ENCODE results near the gene HIVEP3. TPM values are rescaled to one million over a fixed set of nuclear protein-coding genes. Genes with fewer than 3 reads are reported as not detected.

Gene HIVEP3
- total RNA-seq, 1 experiment from 2014 or later, result 0.55 TPM

GRCh38 chr1:41917835-41918449 is 780 bp downstream of the HIVEP3 start:
- Mint-ChIP-seq H3K9me3 (no peaks in the 10 kb centered on the region), H3K27me3 (ENCODE audit: low read depth) (peaks cover 52% of the 10 kb centered on the region), H3K36me3 (no peaks in the 10 kb centered on the region), H3K4me1 (peaks cover 41% of the 10 kb centered on the region), H3K4me3 (peak overlapping the region; percentile 70), H3K27ac (no peak overlapping the region)
- 0 out of 2 replicates have a peak, but pooled peaks have one; percentile 26 for TF ChIP-seq ZNF423 (CRISPR knock-in tag; IDR thresholded peaks at IDR 0.05)
- no peak for TF ChIP-seq ZNF263 (CRISPR knock-in tag; IDR thresholded peaks at IDR 0.05; ENCODE audit: low read depth)
- TF ChIP-seq E2F5 (CRISPR knock-in tag; IDR thresholded peaks at IDR 0.05), result peak; percentile 37; the same call in 1 of the 2 replicates
- peak; percentile 29; the same call in 1 of the 2 replicates for TF ChIP-seq FOXP1 (CRISPR knock-in tag; IDR thresholded peaks at IDR 0.05; ENCODE audit: borderline replicate concordance)
- TF ChIP-seq TP53 (CRISPR knock-in tag; IDR thresholded peaks at IDR 0.05), result no peak
- TF ChIP-seq FOXP4 (CRISPR knock-in tag; IDR thresholded peaks at IDR 0.05), result 0 out of 2 replicates have a peak, but pooled peaks have one; percentile 29
- DNase-seq (ENCODE audit: low spot score), result peak; percentile 65
- ATAC-seq, result peak; percentile 74
- CTCF ChIA-PET, result interaction anchor here (1.3 to 2.3 kb wide), 2 partner anchors 106 to 256 kb away, joined by 4 to 6 read pairs; no protein-coding TSS in a partner anchor
- POLR2A ChIA-PET, result no interaction called here

GRCh38 chr1:41917076-41917475 is 1.6 kb downstream of the HIVEP3 start:
- H3K27me3 Mint-ChIP-seq (ENCODE audit: low read depth), result peaks cover 52% of the 10 kb centered on the region
- TF ChIP-seq, protein P1, sequence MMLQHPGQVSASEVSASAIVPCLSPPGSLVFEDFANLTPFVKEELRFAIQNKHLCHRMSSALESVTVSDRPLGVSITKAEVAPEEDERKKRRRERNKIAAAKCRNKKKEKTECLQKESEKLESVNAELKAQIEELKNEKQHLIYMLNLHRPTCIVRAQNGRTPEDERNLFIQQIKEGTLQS (CRISPR knock-in tag; conservative IDR thresholded peaks at IDR 0.05), result no peak
- TF ChIP-seq, protein P2, sequence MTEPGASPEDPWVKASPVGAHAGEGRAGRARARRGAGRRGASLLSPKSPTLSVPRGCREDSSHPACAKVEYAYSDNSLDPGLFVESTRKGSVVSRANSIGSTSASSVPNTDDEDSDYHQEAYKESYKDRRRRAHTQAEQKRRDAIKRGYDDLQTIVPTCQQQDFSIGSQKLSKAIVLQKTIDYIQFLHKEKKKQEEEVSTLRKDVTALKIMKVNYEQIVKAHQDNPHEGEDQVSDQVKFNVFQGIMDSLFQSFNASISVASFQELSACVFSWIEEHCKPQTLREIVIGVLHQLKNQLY (CRISPR knock-in tag; IDR thresholded peaks at IDR 0.05), result no peak
- TF ChIP-seq GTF2I (CRISPR knock-in tag; conservative IDR thresholded peaks at IDR 0.05) (no peak), ZNF396 (CRISPR knock-in tag; IDR thresholded peaks at IDR 0.05; ENCODE audit: borderline replicate concordance) (no peak)
- ChIA-PET POLR2A (no interaction called here), CTCF (interaction anchor here (1.0 kb wide), 1 partner anchor 105 kb away, joined by 3 read pairs; no protein-coding TSS in a partner anchor)
- H3K9me3 Mint-ChIP-seq, result no peaks in the 10 kb centered on the region
- H3K27ac Mint-ChIP-seq, result no peak overlapping the region
- peak overlapping the region; percentile 70 for H3K4me3 Mint-ChIP-seq
- H3K36me3 Mint-ChIP-seq, result no peaks in the 10 kb centered on the region
- peaks cover 45% of the 10 kb centered on the region for H3K4me1 Mint-ChIP-seq
- ATAC-seq, result no peak
- no peak for DNase-seq (ENCODE audit: low spot score)

GRCh38 chr1:41915786-41916571 is 2.7 kb downstream of the HIVEP3 start:
- ATAC-seq (no peak), DNase-seq (ENCODE audit: low spot score) (no peak)
- CTCF ChIA-PET, result interaction anchor here (1.0 kb wide), 1 partner anchor 104 kb away, joined by 3 read pairs; no protein-coding TSS in a partner anchor
- Mint-ChIP-seq H3K27me3 (ENCODE audit: low read depth) (peaks cover 49% of the 10 kb centered on the region), H3K27ac (no peak overlapping the region), H3K4me3 (no peak overlapping the region), H3K36me3 (no peaks in the 10 kb centered on the region), H3K4me1 (peaks cover 45% of the 10 kb centered on the region), H3K9me3 (peaks cover 2% of the 10 kb centered on the region)
- TF ChIP-seq, protein P3, sequence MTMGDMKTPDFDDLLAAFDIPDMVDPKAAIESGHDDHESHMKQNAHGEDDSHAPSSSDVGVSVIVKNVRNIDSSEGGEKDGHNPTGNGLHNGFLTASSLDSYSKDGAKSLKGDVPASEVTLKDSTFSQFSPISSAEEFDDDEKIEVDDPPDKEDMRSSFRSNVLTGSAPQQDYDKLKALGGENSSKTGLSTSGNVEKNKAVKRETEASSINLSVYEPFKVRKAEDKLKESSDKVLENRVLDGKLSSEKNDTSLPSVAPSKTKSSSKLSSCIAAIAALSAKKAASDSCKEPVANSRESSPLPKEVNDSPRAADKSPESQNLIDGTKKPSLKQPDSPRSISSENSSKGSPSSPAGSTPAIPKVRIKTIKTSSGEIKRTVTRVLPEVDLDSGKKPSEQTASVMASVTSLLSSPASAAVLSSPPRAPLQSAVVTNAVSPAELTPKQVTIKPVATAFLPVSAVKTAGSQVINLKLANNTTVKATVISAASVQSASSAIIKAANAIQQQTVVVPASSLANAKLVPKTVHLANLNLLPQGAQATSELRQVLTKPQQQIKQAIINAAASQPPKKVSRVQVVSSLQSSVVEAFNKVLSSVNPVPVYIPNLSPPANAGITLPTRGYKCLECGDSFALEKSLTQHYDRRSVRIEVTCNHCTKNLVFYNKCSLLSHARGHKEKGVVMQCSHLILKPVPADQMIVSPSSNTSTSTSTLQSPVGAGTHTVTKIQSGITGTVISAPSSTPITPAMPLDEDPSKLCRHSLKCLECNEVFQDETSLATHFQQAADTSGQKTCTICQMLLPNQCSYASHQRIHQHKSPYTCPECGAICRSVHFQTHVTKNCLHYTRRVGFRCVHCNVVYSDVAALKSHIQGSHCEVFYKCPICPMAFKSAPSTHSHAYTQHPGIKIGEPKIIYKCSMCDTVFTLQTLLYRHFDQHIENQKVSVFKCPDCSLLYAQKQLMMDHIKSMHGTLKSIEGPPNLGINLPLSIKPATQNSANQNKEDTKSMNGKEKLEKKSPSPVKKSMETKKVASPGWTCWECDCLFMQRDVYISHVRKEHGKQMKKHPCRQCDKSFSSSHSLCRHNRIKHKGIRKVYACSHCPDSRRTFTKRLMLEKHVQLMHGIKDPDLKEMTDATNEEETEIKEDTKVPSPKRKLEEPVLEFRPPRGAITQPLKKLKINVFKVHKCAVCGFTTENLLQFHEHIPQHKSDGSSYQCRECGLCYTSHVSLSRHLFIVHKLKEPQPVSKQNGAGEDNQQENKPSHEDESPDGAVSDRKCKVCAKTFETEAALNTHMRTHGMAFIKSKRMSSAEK (CRISPR knock-in tag; IDR thresholded peaks at IDR 0.05; ENCODE audit: borderline replicate concordance), result no peak
- TF ChIP-seq, protein P1 (CRISPR knock-in tag; conservative IDR thresholded peaks at IDR 0.05), result no peak
- POLR2A ChIA-PET, result no interaction called here

All from WTC11 (cell line).